DND-41 (cell line): ENCODE measurements around the gene NHLRC4.

Experiments used
- CTCF ChIP-seq: IDR thresholded peaks from 2 replicates; pipeline ENCODE4 v1.5.1; 2012; ENCODE audit warnings: borderline replicate concordance, low read length, moderate library complexity, mild to moderate bottlenecking; ENCODE audit not compliant: poor library complexity, severe bottlenecking; ENCODE audit errors: extremely low read depth
- EZH2 ChIP-seq: IDR thresholded peaks from 3 replicates; pipeline ENCODE4 v1.6.1; 2012; ENCODE audit warnings: borderline replicate concordance, low read depth, mild to moderate bottlenecking, moderate library complexity, low read length, inconsistent platforms; ENCODE audit not compliant: severe bottlenecking

GRCh38 chr16:589658-590187 is 22.9 kb downstream of the NHLRC4 start, which contains the start of gene RAB40C:
- TF ChIP-seq CTCF (peak; percentile 23), EZH2 (no peak)
